Liver (tissue), 9 donors: ENCODE measurements around the gene TRAPPC5. TPM values are rescaled to one million over a fixed set of nuclear protein-coding genes. Genes with fewer than 3 reads are reported as not detected.
A peak's percentile ranks its signal among the peaks of the same experiment; 100 is the strongest.

Experiments used
- DNase-seq: peaks from one replicate; pipeline ENCODE4 v3.0.0-alpha.2; 2017; ENCODE audit warnings: low spot score
- H3K27ac ChIP-seq, 2 donors: one replicate each; pipeline ENCODE4 v1.7.0; 2013; ENCODE audit warnings: inconsistent platforms in 2 of 2, low read length in 2 of 2, control low read depth in 1 of 2, low read depth in 1 of 2, mild to moderate bottlenecking in 1 of 2
- H3K27me3 ChIP-seq, 4 donors: one replicate each; pipeline versions ENCODE4 v1.6.1 to v1.7.0; 2013; ENCODE audit warnings: low read length in 3 of 4, inconsistent platforms in 1 of 4, mild to moderate bottlenecking in 1 of 4, moderate library complexity in 1 of 4; ENCODE audit not compliant: control insufficient read depth in 4 of 4, insufficient read depth in 4 of 4
- H3K36me3 ChIP-seq, 4 donors: one replicate each; pipeline versions ENCODE4 v1.6.1 to v1.7.0; 2013; ENCODE audit warnings: low read length in 3 of 4, mild to moderate bottlenecking in 3 of 4, low read depth in 1 of 4, moderate library complexity in 1 of 4; ENCODE audit not compliant: control insufficient read depth in 4 of 4, insufficient read depth in 3 of 4
- H3K4me1 ChIP-seq, 4 donors: one replicate each; pipeline versions ENCODE4 v1.6.1 to v1.7.0; 2013; ENCODE audit warnings: low read length in 3 of 4, mild to moderate bottlenecking in 3 of 4, moderate library complexity in 1 of 4; ENCODE audit not compliant: control insufficient read depth in 4 of 4, insufficient read depth in 4 of 4
- H3K4me3 ChIP-seq, 3 donors: one replicate each; pipeline versions ENCODE4 v1.6.1 to v1.7.0; 2013; ENCODE audit warnings: low read length in 3 of 3, control low read depth in 1 of 3, low read depth in 1 of 3, mild to moderate bottlenecking in 1 of 3
- H3K9ac ChIP-seq, 2 donors: one replicate each; pipeline ENCODE4 v1.7.0; 2013; ENCODE audit warnings: low read length in 2 of 2, mild to moderate bottlenecking in 2 of 2, moderate library complexity in 2 of 2, control low read depth in 1 of 2, low read depth in 1 of 2
- H3K9me3 ChIP-seq, 4 donors: one replicate each; pipeline versions ENCODE4 v1.6.1 to v1.7.0; 2013; ENCODE audit warnings: low read length in 3 of 4; ENCODE audit not compliant: control insufficient read depth in 4 of 4
- EGR1 ChIP-seq, 2 donors: IDR thresholded peaks; 2 replicates each; pipeline ENCODE4 v1.6.1; 2016 to 2018; ENCODE audit warnings: antibody characterized with exemption in 2 of 2, low read depth in 2 of 2
- FOXA1 ChIP-seq: IDR thresholded peaks from 2 replicates; pipeline ENCODE4 v1.6.1; 2016; ENCODE audit warnings: antibody characterized with exemption
- FOXA2 ChIP-seq: IDR thresholded peaks from 2 replicates; pipeline ENCODE4 v1.6.1; 2016; ENCODE audit warnings: antibody characterized with exemption
- GABPA ChIP-seq, 2 donors: IDR thresholded peaks in 1 of 2; conservative IDR thresholded peaks in 1 of 2; 2 replicates each; pipeline ENCODE4 v1.6.1; 2016; ENCODE audit warnings: antibody characterized with exemption in 2 of 2, mild to moderate bottlenecking in 1 of 2, moderate library complexity in 1 of 2
- HNF4A ChIP-seq, 2 donors: conservative IDR thresholded peaks; 2 replicates each; pipeline ENCODE4 v1.6.1; 2016; ENCODE audit warnings: antibody characterized with exemption in 2 of 2, mild to moderate bottlenecking in 2 of 2
- HNF4G ChIP-seq: IDR thresholded peaks from 2 replicates; pipeline ENCODE4 v1.6.1; 2016; ENCODE audit warnings: antibody characterized with exemption
- JUND ChIP-seq, 2 donors: IDR thresholded peaks; 2 replicates each; pipeline ENCODE4 v1.6.1; 2016; ENCODE audit warnings: antibody characterized with exemption in 2 of 2
- NR2F2 ChIP-seq: IDR thresholded peaks from 2 replicates; pipeline ENCODE4 v1.6.1; 2016; ENCODE audit warnings: antibody characterized with exemption
- RAD21 ChIP-seq, 2 donors: IDR thresholded peaks; 2 replicates each; pipeline ENCODE4 v1.6.1; 2016; ENCODE audit warnings: antibody characterized with exemption in 2 of 2, mild to moderate bottlenecking in 2 of 2
- RXRA ChIP-seq, 2 donors: IDR thresholded peaks; 2 replicates each; pipeline ENCODE4 v1.6.1; 2017 to 2018; ENCODE audit warnings: antibody characterized with exemption in 2 of 2, mild to moderate bottlenecking in 1 of 2
- SP1 ChIP-seq: IDR thresholded peaks from 2 replicates; pipeline ENCODE4 v1.6.1; 2018; ENCODE audit warnings: antibody characterized with exemption, mild to moderate bottlenecking
- TAF1 ChIP-seq: conservative IDR thresholded peaks from 2 replicates; pipeline ENCODE4 v1.6.1; 2016; ENCODE audit warnings: antibody characterized with exemption, mild to moderate bottlenecking
- WGBS: extraction: QIAGEN DNeasy Blood & Tissue Kit; methylation state at CpG from one replicate; pipeline ENCODE4 v1.1.7; 2013; 5-methylcytosine and 5-hydroxymethylcytosine counted together
- polyA plus RNA-seq, 2 donors: library from polyadenylated mRNA; stranded (reverse) in 1 of 2; unstranded in 1 of 2; fragments of 200-250 nt in 1 of 2; fragments of >200 nt in 1 of 2; fragmentation: Nextera tagmentation in 1 of 2; extraction: Ambion mirVana in 1 of 2; gene quantifications; one replicate each; pipeline versions ENCODE4 v1.2.1 to v1.2.3, GENCODE V29; 2013 to 2015
- total RNA-seq, 2 donors: library from RNA; depleted of rRNA; stranded (reverse); fragments of >200 nt; gene quantifications; one replicate each; pipeline ENCODE4 v1.2.3, GENCODE V29; 2014
- TF ChIP-seq, protein P1 (sequence below): IDR thresholded peaks from 2 replicates; pipeline ENCODE4 v1.6.1; 2016; ENCODE audit warnings: antibody characterized with exemption
- TF ChIP-seq, protein P2 (sequence below): IDR thresholded peaks from 2 replicates; pipeline ENCODE4 v1.6.1; 2016; ENCODE audit warnings: antibody characterized with exemption
- TF ChIP-seq, protein P3 (sequence below): IDR thresholded peaks from 2 replicates; pipeline ENCODE4 v1.6.1; 2016; ENCODE audit warnings: antibody characterized with exemption
- TF ChIP-seq, protein P4 (sequence below): fragments of 150-350 bp; IDR thresholded peaks from 2 replicates; pipeline ENCODE4 v1.5.1; 2017; ENCODE audit warnings: improper control_type of control experiment, low read depth, low read length; ENCODE audit not compliant: missing input control
- TF ChIP-seq, protein P5 (sequence below): IDR thresholded peaks from 2 replicates; pipeline ENCODE4 v1.6.1; 2016; ENCODE audit warnings: antibody characterized with exemption, mild to moderate bottlenecking
- donor health status: healthy.
- donor health status: healthy.
- donor health status: healthy.
- donor health status: healthy.
- donor health status: healthy.

The TRAPPC5 gene
- total and polyA plus RNA-seq, 4 donors, result 22.5 to 130 (median 55.2) TPM

DNA sequence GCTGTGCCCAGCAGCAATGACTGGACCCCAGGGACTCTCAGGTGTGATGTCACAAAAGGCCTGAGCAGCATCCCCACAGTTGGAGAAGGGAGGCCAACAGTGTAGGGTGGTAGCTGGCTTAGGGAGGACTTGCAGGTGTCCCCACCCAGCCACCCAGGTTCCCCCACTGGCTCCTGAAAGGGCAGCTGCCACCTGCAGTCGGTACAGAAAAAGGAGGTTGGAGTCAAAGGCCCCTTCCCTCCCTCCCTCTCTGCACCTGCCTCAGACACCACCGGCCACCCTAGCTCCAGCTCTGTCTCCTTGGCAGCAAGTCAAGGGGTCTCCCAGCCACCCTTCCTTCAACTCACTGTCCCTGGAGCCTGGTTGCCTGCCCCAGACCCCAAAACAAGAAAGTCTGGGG lies 46.9 kb upstream of the TRAPPC5 start, which contains the start of gene PCP2:
Gene PCP2, minus strand, starts transcription at position 22 of the 400 bp plus-strand sequence. CDS start 262 bp downstream, outside the sequence.
- no peaks in the 10 kb centered on the region for H3K9me3 ChIP-seq
- H3K27ac ChIP-seq, result no peak within 1 kb of the TSS
- WGBS, result 63% methylated on average over 2 of the region's 2 CpGs
- H3K4me1 ChIP-seq, result peaks cover 8 to 42% (median 30%) of the 10 kb centered on the region in 4 donors
- no peak for DNase-seq
- TF ChIP-seq JUND (IDR thresholded peaks at IDR 0.05), result no peak
- no peak for TF ChIP-seq EGR1 (IDR thresholded peaks at IDR 0.05; ENCODE audit: low read depth in 2 of 2)
- no peak for TF ChIP-seq SP1
- TF ChIP-seq, protein P1, sequence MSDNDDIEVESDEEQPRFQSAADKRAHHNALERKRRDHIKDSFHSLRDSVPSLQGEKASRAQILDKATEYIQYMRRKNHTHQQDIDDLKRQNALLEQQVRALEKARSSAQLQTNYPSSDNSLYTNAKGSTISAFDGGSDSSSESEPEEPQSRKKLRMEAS, result no peak
- no peak for TF ChIP-seq RXRA (IDR thresholded peaks at IDR 0.05)
- TF ChIP-seq, protein P2, sequence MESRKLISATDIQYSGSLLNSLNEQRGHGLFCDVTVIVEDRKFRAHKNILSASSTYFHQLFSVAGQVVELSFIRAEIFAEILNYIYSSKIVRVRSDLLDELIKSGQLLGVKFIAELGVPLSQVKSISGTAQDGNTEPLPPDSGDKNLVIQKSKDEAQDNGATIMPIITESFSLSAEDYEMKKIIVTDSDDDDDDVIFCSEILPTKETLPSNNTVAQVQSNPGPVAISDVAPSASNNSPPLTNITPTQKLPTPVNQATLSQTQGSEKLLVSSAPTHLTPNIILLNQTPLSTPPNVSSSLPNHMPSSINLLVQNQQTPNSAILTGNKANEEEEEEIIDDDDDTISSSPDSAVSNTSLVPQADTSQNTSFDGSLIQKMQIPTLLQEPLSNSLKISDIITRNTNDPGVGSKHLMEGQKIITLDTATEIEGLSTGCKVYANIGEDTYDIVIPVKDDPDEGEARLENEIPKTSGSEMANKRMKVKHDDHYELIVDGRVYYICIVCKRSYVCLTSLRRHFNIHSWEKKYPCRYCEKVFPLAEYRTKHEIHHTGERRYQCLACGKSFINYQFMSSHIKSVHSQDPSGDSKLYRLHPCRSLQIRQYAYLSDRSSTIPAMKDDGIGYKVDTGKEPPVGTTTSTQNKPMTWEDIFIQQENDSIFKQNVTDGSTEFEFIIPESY, result no peak
- TF ChIP-seq, protein P3, sequence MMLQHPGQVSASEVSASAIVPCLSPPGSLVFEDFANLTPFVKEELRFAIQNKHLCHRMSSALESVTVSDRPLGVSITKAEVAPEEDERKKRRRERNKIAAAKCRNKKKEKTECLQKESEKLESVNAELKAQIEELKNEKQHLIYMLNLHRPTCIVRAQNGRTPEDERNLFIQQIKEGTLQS, result no peak
- no peak for TF ChIP-seq GABPA (IDR thresholded peaks at IDR 0.05 in 1 of 2, conservative IDR thresholded peaks at IDR 0.05 in 1 of 2)
- no peak for TF ChIP-seq HNF4G
- no peak for TF ChIP-seq RAD21 (IDR thresholded peaks at IDR 0.05)
- no peak for TF ChIP-seq NR2F2
- no peak for TF ChIP-seq FOXA1
- TF ChIP-seq, protein P4, sequence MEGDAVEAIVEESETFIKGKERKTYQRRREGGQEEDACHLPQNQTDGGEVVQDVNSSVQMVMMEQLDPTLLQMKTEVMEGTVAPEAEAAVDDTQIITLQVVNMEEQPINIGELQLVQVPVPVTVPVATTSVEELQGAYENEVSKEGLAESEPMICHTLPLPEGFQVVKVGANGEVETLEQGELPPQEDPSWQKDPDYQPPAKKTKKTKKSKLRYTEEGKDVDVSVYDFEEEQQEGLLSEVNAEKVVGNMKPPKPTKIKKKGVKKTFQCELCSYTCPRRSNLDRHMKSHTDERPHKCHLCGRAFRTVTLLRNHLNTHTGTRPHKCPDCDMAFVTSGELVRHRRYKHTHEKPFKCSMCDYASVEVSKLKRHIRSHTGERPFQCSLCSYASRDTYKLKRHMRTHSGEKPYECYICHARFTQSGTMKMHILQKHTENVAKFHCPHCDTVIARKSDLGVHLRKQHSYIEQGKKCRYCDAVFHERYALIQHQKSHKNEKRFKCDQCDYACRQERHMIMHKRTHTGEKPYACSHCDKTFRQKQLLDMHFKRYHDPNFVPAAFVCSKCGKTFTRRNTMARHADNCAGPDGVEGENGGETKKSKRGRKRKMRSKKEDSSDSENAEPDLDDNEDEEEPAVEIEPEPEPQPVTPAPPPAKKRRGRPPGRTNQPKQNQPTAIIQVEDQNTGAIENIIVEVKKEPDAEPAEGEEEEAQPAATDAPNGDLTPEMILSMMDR, result no peak
- no peak for TF ChIP-seq FOXA2
- no peak for TF ChIP-seq HNF4A (conservative IDR thresholded peaks at IDR 0.05)
- H3K4me3 ChIP-seq, result no peak within 1 kb of the TSS
- peaks cover 0 to 6% (median 0%) of the 10 kb centered on the region in 4 donors for H3K36me3 ChIP-seq
- no peak within 1 kb of the TSS for H3K9ac ChIP-seq
- no peaks in the 10 kb centered on the region for H3K27me3 ChIP-seq

DNA sequence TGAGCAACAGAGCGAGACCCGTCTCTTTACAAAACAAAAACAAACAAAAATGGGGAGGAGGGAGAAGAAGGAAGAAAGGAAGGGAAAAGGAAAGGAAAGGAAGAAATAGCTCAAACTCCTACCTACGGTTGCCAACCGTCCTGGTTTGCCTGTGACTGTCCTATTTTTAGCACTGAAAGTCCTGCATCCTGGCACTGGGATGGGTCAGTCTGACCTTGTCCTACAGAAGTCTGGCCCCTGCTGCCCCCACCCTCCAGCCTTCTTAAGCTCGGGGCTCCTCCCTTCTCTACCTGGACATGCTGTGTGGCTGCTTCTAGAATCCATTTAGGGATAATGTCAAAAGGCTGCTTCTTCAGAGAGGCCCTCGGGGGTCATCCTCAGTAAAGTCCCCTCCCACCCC lies 45.0 kb upstream of the TRAPPC5 start:
- no peak for DNase-seq
- H3K4me3 ChIP-seq, result no peak overlapping the region
- no peak overlapping the region for H3K27ac ChIP-seq
- no peaks in the 10 kb centered on the region for H3K9me3 ChIP-seq
- TF ChIP-seq, protein P3, result no peak
- TF ChIP-seq, protein P1, result no peak
- TF ChIP-seq HNF4G, result no peak
- no peak for TF ChIP-seq FOXA1
- no peak for TF ChIP-seq JUND (IDR thresholded peaks at IDR 0.05)
- no peak for TF ChIP-seq TAF1
- TF ChIP-seq, protein P5, sequence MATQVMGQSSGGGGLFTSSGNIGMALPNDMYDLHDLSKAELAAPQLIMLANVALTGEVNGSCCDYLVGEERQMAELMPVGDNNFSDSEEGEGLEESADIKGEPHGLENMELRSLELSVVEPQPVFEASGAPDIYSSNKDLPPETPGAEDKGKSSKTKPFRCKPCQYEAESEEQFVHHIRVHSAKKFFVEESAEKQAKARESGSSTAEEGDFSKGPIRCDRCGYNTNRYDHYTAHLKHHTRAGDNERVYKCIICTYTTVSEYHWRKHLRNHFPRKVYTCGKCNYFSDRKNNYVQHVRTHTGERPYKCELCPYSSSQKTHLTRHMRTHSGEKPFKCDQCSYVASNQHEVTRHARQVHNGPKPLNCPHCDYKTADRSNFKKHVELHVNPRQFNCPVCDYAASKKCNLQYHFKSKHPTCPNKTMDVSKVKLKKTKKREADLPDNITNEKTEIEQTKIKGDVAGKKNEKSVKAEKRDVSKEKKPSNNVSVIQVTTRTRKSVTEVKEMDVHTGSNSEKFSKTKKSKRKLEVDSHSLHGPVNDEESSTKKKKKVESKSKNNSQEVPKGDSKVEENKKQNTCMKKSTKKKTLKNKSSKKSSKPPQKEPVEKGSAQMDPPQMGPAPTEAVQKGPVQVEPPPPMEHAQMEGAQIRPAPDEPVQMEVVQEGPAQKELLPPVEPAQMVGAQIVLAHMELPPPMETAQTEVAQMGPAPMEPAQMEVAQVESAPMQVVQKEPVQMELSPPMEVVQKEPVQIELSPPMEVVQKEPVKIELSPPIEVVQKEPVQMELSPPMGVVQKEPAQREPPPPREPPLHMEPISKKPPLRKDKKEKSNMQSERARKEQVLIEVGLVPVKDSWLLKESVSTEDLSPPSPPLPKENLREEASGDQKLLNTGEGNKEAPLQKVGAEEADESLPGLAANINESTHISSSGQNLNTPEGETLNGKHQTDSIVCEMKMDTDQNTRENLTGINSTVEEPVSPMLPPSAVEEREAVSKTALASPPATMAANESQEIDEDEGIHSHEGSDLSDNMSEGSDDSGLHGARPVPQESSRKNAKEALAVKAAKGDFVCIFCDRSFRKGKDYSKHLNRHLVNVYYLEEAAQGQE, result no peak
- TF ChIP-seq, protein P4, result no peak
- peaks cover 3 to 29% (median 19%) of the 10 kb centered on the region in 4 donors for H3K4me1 ChIP-seq
- WGBS, result 62% methylated on average over 6 of the region's 6 CpGs
- no peaks in the 10 kb centered on the region for H3K27me3 ChIP-seq
- H3K9ac ChIP-seq, result peak overlapping the region in 1 of 2 donors; percentile 25
- peaks cover 0 to 6% (median 0%) of the 10 kb centered on the region in 4 donors for H3K36me3 ChIP-seq
